Tibial artery (tissue), 4 donors: Measurements from ENCODE around the gene COTL1.

Experiments
- DNase-seq, 2 donors: peaks; one replicate each; pipeline ENCODE4 v3.0.0-alpha.2; 2019
- H3K27ac ChIP-seq, 2 donors: fragments of 200-600 bp; sonication (generic) in 1 of 2; 1 replicate in 1 of 2; 2 replicates in 1 of 2; pipeline ENCODE4 v1.5.1; 2018 to 2019; ENCODE audit warnings: mild to moderate bottlenecking in 1 of 2
- H3K27me3 ChIP-seq, 2 donors: fragments of 200-600 bp; sonication (generic) in 1 of 2; one replicate each; pipeline versions ENCODE4 v1.5.1 to v1.6.0; 2016 to 2019
- H3K36me3 ChIP-seq, 3 donors: fragments of 200-600 bp; sonication (generic) in 2 of 3; one replicate each; pipeline ENCODE4 v1.5.1; 2016 to 2019; ENCODE audit warnings: mild to moderate bottlenecking in 2 of 3
- H3K4me1 ChIP-seq, 4 donors: fragments of 200-600 bp; sonication (generic) in 2 of 4; 1 replicate in 3 of 4; 2 replicates in 1 of 4; pipeline ENCODE4 v1.5.1; 2016 to 2019
- H3K4me3 ChIP-seq, 2 donors: fragments of 200-600 bp; sonication (generic) in 1 of 2; 1 replicate in 1 of 2; 2 replicates in 1 of 2; pipeline ENCODE4 v1.5.1; 2018 to 2019; ENCODE audit warnings: mild to moderate bottlenecking in 2 of 2
- H3K9me3 ChIP-seq, 3 donors: fragments of 200-600 bp; sonication (generic) in 1 of 3; one replicate each; pipeline ENCODE4 v1.5.1; 2016 to 2019
- intact Hi-C: fragments of 100-400 bp; cut with DNase I; formaldehyde crosslinking; loops from one replicate; pipeline ENCODE4 v1.15.0; 2023; ENCODE audit warnings: low total_unique reads
- TF ChIP-seq, protein P1 (sequence below), 2 experiments: fragments of 200-600 bp in 1 of 2; fragments of 450-650 bp in 1 of 2; IDR thresholded peaks; one replicate each; pipeline ENCODE4 v1.5.1; 2017 to 2019; ENCODE audit warnings: antibody characterized with exemption in 2 of 2, mild to moderate bottlenecking in 1 of 2, moderate library complexity in 1 of 2

The COTL1 gene

GRCh38 chr16:84553873-84554399 is 63.9 kb downstream of the COTL1 start:
- H3K4me1 ChIP-seq = no peaks in the 10 kb centered on the region
- no peak overlapping the region for H3K27ac ChIP-seq

GRCh38 chr16:84552135-84552534 is 65.7 kb downstream of the COTL1 start:
- peaks cover 0 to 4% of the 10 kb centered on the region in 2 donors for H3K27me3 ChIP-seq
- H3K27ac ChIP-seq = no peak overlapping the region
- H3K4me3 ChIP-seq = no peak overlapping the region
- TF ChIP-seq, protein P1, sequence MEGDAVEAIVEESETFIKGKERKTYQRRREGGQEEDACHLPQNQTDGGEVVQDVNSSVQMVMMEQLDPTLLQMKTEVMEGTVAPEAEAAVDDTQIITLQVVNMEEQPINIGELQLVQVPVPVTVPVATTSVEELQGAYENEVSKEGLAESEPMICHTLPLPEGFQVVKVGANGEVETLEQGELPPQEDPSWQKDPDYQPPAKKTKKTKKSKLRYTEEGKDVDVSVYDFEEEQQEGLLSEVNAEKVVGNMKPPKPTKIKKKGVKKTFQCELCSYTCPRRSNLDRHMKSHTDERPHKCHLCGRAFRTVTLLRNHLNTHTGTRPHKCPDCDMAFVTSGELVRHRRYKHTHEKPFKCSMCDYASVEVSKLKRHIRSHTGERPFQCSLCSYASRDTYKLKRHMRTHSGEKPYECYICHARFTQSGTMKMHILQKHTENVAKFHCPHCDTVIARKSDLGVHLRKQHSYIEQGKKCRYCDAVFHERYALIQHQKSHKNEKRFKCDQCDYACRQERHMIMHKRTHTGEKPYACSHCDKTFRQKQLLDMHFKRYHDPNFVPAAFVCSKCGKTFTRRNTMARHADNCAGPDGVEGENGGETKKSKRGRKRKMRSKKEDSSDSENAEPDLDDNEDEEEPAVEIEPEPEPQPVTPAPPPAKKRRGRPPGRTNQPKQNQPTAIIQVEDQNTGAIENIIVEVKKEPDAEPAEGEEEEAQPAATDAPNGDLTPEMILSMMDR (IDR thresholded peaks at IDR 0.05) = no peak
- intact Hi-C loops = no loop called here
- no peak for DNase-seq
- H3K4me1 ChIP-seq = no peaks in the 10 kb centered on the region
- H3K9me3 ChIP-seq = no peaks in the 10 kb centered on the region
- no peaks in the 10 kb centered on the region for H3K36me3 ChIP-seq

More at GRCh38 chr16:84553873-84554399, 63.9 kb downstream of the COTL1 start:
- Histone ChIP-seq H3K36me3 (no peaks in the 10 kb centered on the region), H3K4me3 (no peak overlapping the region), H3K27me3 (peaks cover 0 to 16% of the 10 kb centered on the region in 2 donors), H3K9me3 (no peaks in the 10 kb centered on the region)
- DNase-seq = no peak
- TF ChIP-seq, protein P1 (IDR thresholded peaks at IDR 0.05) = no peak
- intact Hi-C loops = no loop called here

DNA sequence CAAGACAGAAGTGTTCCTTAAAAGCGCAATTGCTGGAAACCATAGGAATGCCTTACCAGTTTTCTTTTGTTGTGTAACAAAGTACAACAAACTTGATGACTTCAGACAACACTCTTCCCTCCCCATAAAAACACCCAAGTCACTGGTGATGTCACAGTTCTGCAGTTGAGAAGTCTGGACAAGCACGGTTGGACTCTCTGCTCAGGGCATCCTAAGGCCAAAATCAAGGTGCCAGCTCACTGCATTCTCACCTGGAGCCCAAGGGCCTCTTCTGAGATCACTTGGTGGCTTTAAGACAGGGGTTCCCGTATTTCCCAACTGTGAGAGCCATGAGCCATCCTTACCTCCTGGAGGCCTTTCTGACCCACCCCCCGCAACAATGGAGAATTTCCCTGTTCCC is 67.8 kb downstream of the COTL1 start:
- intact Hi-C loops = no loop called here
- TF ChIP-seq, protein P1 (IDR thresholded peaks at IDR 0.05) = no peak
- Histone ChIP-seq H3K4me1 (no peaks in the 10 kb centered on the region), H3K9me3 (no peaks in the 10 kb centered on the region), H3K27ac (no peak overlapping the region), H3K36me3 (no peaks in the 10 kb centered on the region), H3K4me3 (no peak overlapping the region), H3K27me3 (no peaks in the 10 kb centered on the region)
- DNase-seq = no peak

- Histone ChIP-seq H3K27ac (no peak overlapping the region), H3K9me3 (no peaks in the 10 kb centered on the region), H3K4me3 (no peak overlapping the region), H3K4me1 (no peaks in the 10 kb centered on the region), H3K27me3 (no peaks in the 10 kb centered on the region), H3K36me3 (no peaks in the 10 kb centered on the region)
- no peak for DNase-seq
- intact Hi-C loops = no loop called here
- TF ChIP-seq, protein P1 (IDR thresholded peaks at IDR 0.05) = no peak
Observed at GRCh38 chr16:84548971-84549844, 68.7 kb downstream of the COTL1 start.

- no peak for DNase-seq
- intact Hi-C loops = no loop called here
- Histone ChIP-seq H3K9me3 (no peaks in the 10 kb centered on the region), H3K27ac (no peak overlapping the region), H3K4me1 (no peaks in the 10 kb centered on the region), H3K36me3 (no peaks in the 10 kb centered on the region), H3K27me3 (no peaks in the 10 kb centered on the region), H3K4me3 (no peak overlapping the region)
- TF ChIP-seq, protein P1 (IDR thresholded peaks at IDR 0.05) = no peak
Observed at GRCh38 chr16:84548508-84548907, 69.4 kb downstream of the COTL1 start.
